Activated CD4-positive, alpha-beta T cell treated with anti-CD3 and anti-CD28 coated beads, Interleukin-10, Interleukin-2, amounts not matched to agents 100 ng/mL and 50 ng/mL, durations not matched to agents 16 hours and 8 hours (primary cell): ENCODE results near the gene TSPAN5.

Source experiments
- DNase-seq: peaks from one replicate; pipeline ENCODE4 v3.0.0-alpha.2; 2020

The TSPAN5 gene

GRCh38 chr4:98642991-98643426, 15.4 kb downstream of the TSPAN5 start:
- peak; percentile 53 for DNase-seq

GRCh38 chr4:98641906-98642668, 16.3 kb downstream of the TSPAN5 start:
- no peak for DNase-seq

GRCh38 chr4:98641376-98641775, 17.0 kb downstream of the TSPAN5 start:
- DNase-seq: no peak

- DNase-seq: peak; percentile 46
Observed at GRCh38 chr4:98639523-98639922, 18.9 kb downstream of the TSPAN5 start.

GRCh38 chr4:98639108-98639507, 19.3 kb downstream of the TSPAN5 start:
- DNase-seq: no peak

- no peak for DNase-seq
Observed at GRCh38 chr4:98638661-98639060, 19.8 kb downstream of the TSPAN5 start.

- DNase-seq: no peak
Observed at GRCh38 chr4:98634061-98634460, 24.4 kb downstream of the TSPAN5 start.

GRCh38 chr4:98633159-98633558, 25.3 kb downstream of the TSPAN5 start:
- DNase-seq: no peak

GRCh38 chr4:98632258-98632657, 26.2 kb downstream of the TSPAN5 start:
- no peak for DNase-seq

GRCh38 chr4:98631506-98631905, 26.9 kb downstream of the TSPAN5 start:
- DNase-seq: no peak

GRCh38 chr4:98630737-98631454, 27.5 kb downstream of the TSPAN5 start:
- DNase-seq: no peak

- no peak for DNase-seq
Observed at GRCh38 chr4:98627531-98628257, 30.7 kb downstream of the TSPAN5 start.

GRCh38 chr4:98626350-98626749, 32.1 kb downstream of the TSPAN5 start:
- DNase-seq: peak; percentile 20

- no peak for DNase-seq
Observed at GRCh38 chr4:98625920-98626319, 32.5 kb downstream of the TSPAN5 start.

- DNase-seq: no peak
Observed at GRCh38 chr4:98625399-98625798, 33.0 kb downstream of the TSPAN5 start.

GRCh38 chr4:98624642-98625041, 33.8 kb downstream of the TSPAN5 start:
- no peak for DNase-seq

GRCh38 chr4:98624144-98624543, 34.3 kb downstream of the TSPAN5 start:
- no peak for DNase-seq

- DNase-seq: no peak
Observed at GRCh38 chr4:98623126-98623802, 35.1 kb downstream of the TSPAN5 start.

- no peak for DNase-seq
Observed at GRCh38 chr4:98620087-98620784, 38.2 kb downstream of the TSPAN5 start.

GRCh38 chr4:98619180-98619579, 39.2 kb downstream of the TSPAN5 start:
- no peak for DNase-seq

GRCh38 chr4:98618680-98619079, 39.7 kb downstream of the TSPAN5 start:
- no peak for DNase-seq

GRCh38 chr4:98617358-98618047, 40.9 kb downstream of the TSPAN5 start:
- no peak for DNase-seq
